ENCODE measurements around the gene IFNGR1. TPM values are rescaled to one million over a fixed set of nuclear protein-coding genes. Genes with fewer than 3 reads are reported as not detected.

IFNGR1 gene
- polyA plus RNA-seq (2013): 35.1 TPM

GRCh38 chr6:137218917-137219663 is at the start of gene IFNGR1:
Gene IFNGR1 (minus strand): TSS chr6:137219385. CDS start chr6:137219327, 58 bp downstream.
- H3K9me3 ChIP-seq (ENCODE audit: control extremely low read depth in 1 of 5, control insufficient read depth in 4 of 5, insufficient read depth in 2 of 5, low read depth in 1 of 5, low read length in 4 of 5): no peaks in the 10 kb centered on the region
- peak; percentile 93 to 95 (median 94) for DNase-seq
- H3K4me1 ChIP-seq (ENCODE audit: control extremely low read depth in 1 of 4, control insufficient read depth in 4 of 4, insufficient read depth in 4 of 4, low read length in 3 of 4): peaks cover 43 to 73% (median 60%) of the 10 kb centered on the region in 4 experiments

GRCh38 chr6:137268911-137269310 is 49.7 kb upstream of the IFNGR1 start:
- Histone ChIP-seq H3K9me3 (ENCODE audit: control extremely low read depth in 1 of 5, control insufficient read depth in 4 of 5, insufficient read depth in 2 of 5, low read depth in 1 of 5, low read length in 4 of 5) (peaks cover 0 to 3% (median 0%) of the 10 kb centered on the region in 5 experiments), H3K4me3 (ENCODE audit: control insufficient read depth in 1 of 7, extremely low read depth in 1 of 7, insufficient read depth in 4 of 7, low read depth in 2 of 7, low read length in 6 of 7) (no peak overlapping the region), H3K36me3 (ENCODE audit: control insufficient read depth in 4 of 4, insufficient read depth in 4 of 4, low read length in 3 of 4) (no peaks in the 10 kb centered on the region), H3K27ac (ENCODE audit: insufficient read depth in 1 of 2, low read depth in 1 of 2, low read length in 2 of 2, poor library complexity in 1 of 2, severe bottlenecking in 2 of 2) (no peak overlapping the region), H3K4me1 (ENCODE audit: control extremely low read depth in 1 of 4, control insufficient read depth in 4 of 4, insufficient read depth in 4 of 4, low read length in 3 of 4) (peaks cover 0 to 1% (median 0%) of the 10 kb centered on the region in 4 experiments), H3K27me3 (replicated peaks in 2 of 5; ENCODE audit: control insufficient read depth in 4 of 5, insufficient read depth in 5 of 5, low read length in 4 of 5) (no peaks in the 10 kb centered on the region)
- POLR2A ChIA-PET: no interaction called here
- DNase-seq: no peak
- CTCF ChIA-PET: interaction anchor here (1.4 to 2.0 kb wide), 4 partner anchors 8 to 373 kb away, joined by 3 to 11 read pairs (median 5); no protein-coding TSS in a partner anchor
- 100% methylated on average over 1 of the region's 3 CpGs for WGBS (ENCODE audit: insufficient coverage)

More at GRCh38 chr6:137218917-137219663, at the start of gene IFNGR1:
- Histone ChIP-seq H3K4me3 (ENCODE audit: control insufficient read depth in 1 of 7, extremely low read depth in 1 of 7, insufficient read depth in 4 of 7, low read depth in 2 of 7, low read length in 6 of 7) (peak within 1 kb of the TSS; percentile 78 to 97 (median 93)), H3K27me3 (replicated peaks in 2 of 5; ENCODE audit: control insufficient read depth in 4 of 5, insufficient read depth in 5 of 5, low read length in 4 of 5) (no peaks in the 10 kb centered on the region), H3K36me3 (ENCODE audit: control insufficient read depth in 4 of 4, insufficient read depth in 4 of 4, low read length in 3 of 4) (peaks cover 0 to 3% (median 0%) of the 10 kb centered on the region in 4 experiments), H3K27ac (ENCODE audit: insufficient read depth in 1 of 2, low read depth in 1 of 2, low read length in 2 of 2, poor library complexity in 1 of 2, severe bottlenecking in 2 of 2) (peak within 1 kb of the TSS; percentile 40 to 87)
- CTCF ChIA-PET: interaction anchor here (1.2 kb wide), 1 partner anchor 15 kb away, joined by 3 read pairs; no protein-coding TSS in a partner anchor
- POLR2A ChIA-PET: no interaction called here
- WGBS (ENCODE audit: insufficient coverage): under 1% methylated on average over 46 of the region's 64 CpGs

DNA sequence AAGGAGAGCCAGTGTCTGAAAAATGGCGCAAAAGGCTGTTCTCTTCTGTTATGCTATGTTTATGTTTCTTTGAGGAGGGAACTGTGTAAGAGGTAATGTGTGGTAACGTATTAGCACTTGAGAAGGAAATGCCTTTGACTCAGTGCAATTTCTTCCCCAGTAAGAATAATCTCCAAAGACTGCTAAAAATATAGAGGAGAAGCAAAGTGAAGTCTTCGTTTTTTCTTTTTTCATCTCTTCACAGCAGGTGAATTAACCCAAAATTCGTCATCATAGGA is 47.1 kb upstream of the IFNGR1 start:
- no peak for DNase-seq
- H3K9me3 ChIP-seq (ENCODE audit: control extremely low read depth in 1 of 5, control insufficient read depth in 4 of 5, insufficient read depth in 2 of 5, low read depth in 1 of 5, low read length in 4 of 5): peaks cover 0 to 3% (median 0%) of the 10 kb centered on the region in 5 experiments
- WGBS (ENCODE audit: insufficient coverage): 86% methylated on average over 1 of the region's 4 CpGs
- no peaks in the 10 kb centered on the region for H3K27me3 ChIP-seq (replicated peaks in 2 of 5; ENCODE audit: control insufficient read depth in 4 of 5, insufficient read depth in 5 of 5, low read length in 4 of 5)
- POLR2A ChIA-PET: no interaction called here
- CTCF ChIA-PET: no interaction called here
- no peaks in the 10 kb centered on the region for H3K36me3 ChIP-seq (ENCODE audit: control insufficient read depth in 4 of 4, insufficient read depth in 4 of 4, low read length in 3 of 4)
- no peak overlapping the region for H3K4me3 ChIP-seq (ENCODE audit: control insufficient read depth in 1 of 7, extremely low read depth in 1 of 7, insufficient read depth in 4 of 7, low read depth in 2 of 7, low read length in 6 of 7)
- peaks cover 0 to 2% (median under 1%) of the 10 kb centered on the region in 4 experiments for H3K4me1 ChIP-seq (ENCODE audit: control extremely low read depth in 1 of 4, control insufficient read depth in 4 of 4, insufficient read depth in 4 of 4, low read length in 3 of 4)
- no peak overlapping the region for H3K27ac ChIP-seq (ENCODE audit: insufficient read depth in 1 of 2, low read depth in 1 of 2, low read length in 2 of 2, poor library complexity in 1 of 2, severe bottlenecking in 2 of 2)

GRCh38 chr6:137265561-137266308 is 46.5 kb upstream of the IFNGR1 start:
- Histone ChIP-seq H3K36me3 (ENCODE audit: control insufficient read depth in 4 of 4, insufficient read depth in 4 of 4, low read length in 3 of 4) (no peaks in the 10 kb centered on the region), H3K9me3 (ENCODE audit: control extremely low read depth in 1 of 5, control insufficient read depth in 4 of 5, insufficient read depth in 2 of 5, low read depth in 1 of 5, low read length in 4 of 5) (peaks cover 0 to 3% (median 0%) of the 10 kb centered on the region in 5 experiments), H3K27me3 (replicated peaks in 2 of 5; ENCODE audit: control insufficient read depth in 4 of 5, insufficient read depth in 5 of 5, low read length in 4 of 5) (no peaks in the 10 kb centered on the region), H3K4me3 (ENCODE audit: control insufficient read depth in 1 of 7, extremely low read depth in 1 of 7, insufficient read depth in 4 of 7, low read depth in 2 of 7, low read length in 6 of 7) (no peak overlapping the region), H3K27ac (ENCODE audit: insufficient read depth in 1 of 2, low read depth in 1 of 2, low read length in 2 of 2, poor library complexity in 1 of 2, severe bottlenecking in 2 of 2) (no peak overlapping the region), H3K4me1 (ENCODE audit: control extremely low read depth in 1 of 4, control insufficient read depth in 4 of 4, insufficient read depth in 4 of 4, low read length in 3 of 4) (peaks cover 0 to 4% (median 0%) of the 10 kb centered on the region in 4 experiments)
- WGBS (ENCODE audit: insufficient coverage): 98% methylated on average over 5 of the region's 7 CpGs
- ChIA-PET POLR2A (no interaction called here), CTCF (no interaction called here)
- DNase-seq: no peak

GRCh38 chr6:137264311-137265075 is 45.3 kb upstream of the IFNGR1 start:
- POLR2A ChIA-PET: no interaction called here
- no peak for DNase-seq
- Histone ChIP-seq H3K4me3 (ENCODE audit: control insufficient read depth in 1 of 7, extremely low read depth in 1 of 7, insufficient read depth in 4 of 7, low read depth in 2 of 7, low read length in 6 of 7) (no peak overlapping the region), H3K27ac (ENCODE audit: insufficient read depth in 1 of 2, low read depth in 1 of 2, low read length in 2 of 2, poor library complexity in 1 of 2, severe bottlenecking in 2 of 2) (no peak overlapping the region), H3K27me3 (replicated peaks in 2 of 5; ENCODE audit: control insufficient read depth in 4 of 5, insufficient read depth in 5 of 5, low read length in 4 of 5) (no peaks in the 10 kb centered on the region), H3K4me1 (ENCODE audit: control extremely low read depth in 1 of 4, control insufficient read depth in 4 of 4, insufficient read depth in 4 of 4, low read length in 3 of 4) (peaks cover 0 to 4% (median 0%) of the 10 kb centered on the region in 4 experiments), H3K36me3 (ENCODE audit: control insufficient read depth in 4 of 4, insufficient read depth in 4 of 4, low read length in 3 of 4) (no peaks in the 10 kb centered on the region), H3K9me3 (ENCODE audit: control extremely low read depth in 1 of 5, control insufficient read depth in 4 of 5, insufficient read depth in 2 of 5, low read depth in 1 of 5, low read length in 4 of 5) (peaks cover 0 to 3% (median 0%) of the 10 kb centered on the region in 5 experiments)
- 50% methylated on average over 2 of the region's 5 CpGs for whole genome bisulfite sequencing (ENCODE audit: insufficient coverage)
- CTCF ChIA-PET: interaction anchor here (1.1 kb wide), 1 partner anchor 35 kb away, joined by 3 read pairs; no protein-coding TSS in a partner anchor

DNA sequence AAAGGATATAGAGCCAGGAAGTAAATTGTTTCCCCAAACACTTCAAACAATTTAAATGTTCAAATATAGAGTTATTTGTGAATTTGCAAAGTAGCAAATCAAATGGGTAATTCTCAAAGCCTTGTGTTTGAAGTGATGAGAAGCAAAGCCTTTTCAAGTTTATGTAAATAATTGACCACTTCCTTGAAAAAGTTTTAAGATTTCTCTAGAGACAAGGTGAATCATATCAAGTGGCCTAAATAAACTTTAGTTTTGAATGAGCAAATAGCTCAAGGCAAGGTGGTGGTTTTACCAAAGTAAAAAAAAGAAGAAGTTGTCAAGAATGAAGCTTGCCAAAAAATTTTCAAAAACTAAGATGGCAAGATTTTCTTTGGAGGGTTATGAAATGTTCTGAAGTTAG is 42.6 kb upstream of the IFNGR1 start:
- ChIA-PET POLR2A (no interaction called here), CTCF (no interaction called here)
- Histone ChIP-seq H3K4me1 (ENCODE audit: control extremely low read depth in 1 of 4, control insufficient read depth in 4 of 4, insufficient read depth in 4 of 4, low read length in 3 of 4) (peaks cover 0 to 6% (median 2%) of the 10 kb centered on the region in 4 experiments), H3K27me3 (replicated peaks in 2 of 5; ENCODE audit: control insufficient read depth in 4 of 5, insufficient read depth in 5 of 5, low read length in 4 of 5) (no peaks in the 10 kb centered on the region), H3K4me3 (ENCODE audit: control insufficient read depth in 1 of 7, extremely low read depth in 1 of 7, insufficient read depth in 4 of 7, low read depth in 2 of 7, low read length in 6 of 7) (no peak overlapping the region), H3K36me3 (ENCODE audit: control insufficient read depth in 4 of 4, insufficient read depth in 4 of 4, low read length in 3 of 4) (no peaks in the 10 kb centered on the region), H3K27ac (ENCODE audit: insufficient read depth in 1 of 2, low read depth in 1 of 2, low read length in 2 of 2, poor library complexity in 1 of 2, severe bottlenecking in 2 of 2) (no peak overlapping the region), H3K9me3 (ENCODE audit: control extremely low read depth in 1 of 5, control insufficient read depth in 4 of 5, insufficient read depth in 2 of 5, low read depth in 1 of 5, low read length in 4 of 5) (peaks cover 0 to 3% (median 0%) of the 10 kb centered on the region in 5 experiments)
- peak in 2 of 3 donors; percentile 57 to 69 for DNase-seq

Measured in common myeloid progenitor, CD34-positive (primary cell).